Ectodermal cell (in vitro differentiated cells): ENCODE results near the gene SLF2.

ENCODE experiments used
- H3K27ac ChIP-seq: 2 replicates; pipeline ENCODE4 v1.7.0; 2013; ENCODE audit warnings: mild to moderate bottlenecking, low read depth, low read length; ENCODE audit not compliant: insufficient read depth, poor library complexity, severe bottlenecking
- H3K27me3 ChIP-seq: 2 replicates; pipeline ENCODE4 v1.7.0; 2013; ENCODE audit warnings: mild to moderate bottlenecking, low read length; ENCODE audit not compliant: insufficient read depth, control insufficient read depth, poor library complexity, severe bottlenecking
- H3K36me3 ChIP-seq: one replicate; pipeline ENCODE4 v1.7.0; 2013; ENCODE audit warnings: low read length; ENCODE audit not compliant: control insufficient read depth, insufficient read depth
- H3K4me1 ChIP-seq: one replicate; pipeline ENCODE4 v1.7.0; 2013; ENCODE audit warnings: low read length; ENCODE audit not compliant: control insufficient read depth, insufficient read depth
- H3K4me3 ChIP-seq: 2 replicates; pipeline ENCODE4 v1.7.0; 2013; ENCODE audit warnings: low read depth, low read length, control low read depth; ENCODE audit not compliant: insufficient read depth
- H3K9me3 ChIP-seq: 2 replicates; pipeline ENCODE4 v1.7.0; 2013; ENCODE audit warnings: mild to moderate bottlenecking, low read length, moderate library complexity; ENCODE audit not compliant: control insufficient read depth
- WGBS, 2 experiments: methylation state at CpG; one replicate each; pipeline ENCODE4 v1.1.7; 2013; ENCODE audit warnings: missing lambda C conversion rate in 2 of 2; 5-methylcytosine and 5-hydroxymethylcytosine counted together

Gene SLF2

GRCh38 chr10:100913470-100913865 is 705 bp downstream of the SLF2 start:
- Histone ChIP-seq H3K4me3 (peak overlapping the region; percentile 92), H3K27ac (no peak overlapping the region), H3K9me3 (no peaks in the 10 kb centered on the region), H3K36me3 (no peaks in the 10 kb centered on the region), H3K4me1 (peaks cover 21% of the 10 kb centered on the region), H3K27me3 (no peaks in the 10 kb centered on the region)
- 10 to 14% methylated on average over 10 of the region's 10 CpGs for WGBS, 2 experiments

- no peak overlapping the region for H3K27ac ChIP-seq
- 88 to 92% methylated on average over 2 to 3 of the region's 3 CpGs for WGBS, 2 experiments
- H3K4me1 ChIP-seq: peaks cover 6% of the 10 kb centered on the region
- H3K9me3 ChIP-seq: no peaks in the 10 kb centered on the region
- H3K27me3 ChIP-seq: no peaks in the 10 kb centered on the region
- no peaks in the 10 kb centered on the region for H3K36me3 ChIP-seq
- H3K4me3 ChIP-seq: no peak overlapping the region
Measured at GRCh38 chr10:100917071-100917470, 4.3 kb downstream of the SLF2 start.

GRCh38 chr10:100923580-100923979 is 10.8 kb downstream of the SLF2 start:
- Histone ChIP-seq H3K4me3 (no peak overlapping the region), H3K36me3 (peaks cover 7% of the 10 kb centered on the region), H3K9me3 (no peaks in the 10 kb centered on the region), H3K4me1 (no peaks in the 10 kb centered on the region), H3K27me3 (no peaks in the 10 kb centered on the region), H3K27ac (no peak overlapping the region)

- Histone ChIP-seq H3K27me3 (no peaks in the 10 kb centered on the region), H3K36me3 (peaks cover 17% of the 10 kb centered on the region), H3K27ac (no peak overlapping the region), H3K4me1 (no peaks in the 10 kb centered on the region), H3K9me3 (no peaks in the 10 kb centered on the region), H3K4me3 (no peak overlapping the region)
- WGBS, 2 experiments: 89 to 92% methylated on average over 3 to 5 of the region's 5 CpGs
Measured at GRCh38 chr10:100927266-100927665, 14.5 kb downstream of the SLF2 start.

- H3K4me1 ChIP-seq: no peaks in the 10 kb centered on the region
- no peaks in the 10 kb centered on the region for H3K9me3 ChIP-seq
- no peaks in the 10 kb centered on the region for H3K27me3 ChIP-seq
- no peak overlapping the region for H3K4me3 ChIP-seq
- no CpG with 5 or more reads among the region's 1 CpG for WGBS, 2 experiments
- H3K27ac ChIP-seq: no peak overlapping the region
- H3K36me3 ChIP-seq: peaks cover 24% of the 10 kb centered on the region
Measured at GRCh38 chr10:100928039-100928438, 15.3 kb downstream of the SLF2 start.

- peaks cover 18% of the 10 kb centered on the region for H3K36me3 ChIP-seq
Measured at GRCh38 chr10:100930368-100930767, 17.6 kb downstream of the SLF2 start.

GRCh38 chr10:100934084-100934659 is 21.4 kb downstream of the SLF2 start:
- Histone ChIP-seq H3K36me3 (peaks cover 32% of the 10 kb centered on the region), H3K9me3 (no peaks in the 10 kb centered on the region), H3K27me3 (no peaks in the 10 kb centered on the region), H3K4me3 (no peak overlapping the region), H3K4me1 (no peaks in the 10 kb centered on the region), H3K27ac (no peak overlapping the region)
- WGBS, 2 experiments: 97 to 98% methylated on average over 3 of the region's 3 CpGs

More at GRCh38 chr10:100930368-100930767, 17.6 kb downstream of the SLF2 start:
- no peak overlapping the region for H3K4me3 ChIP-seq
- H3K27ac ChIP-seq: no peak overlapping the region
- H3K27me3 ChIP-seq: no peaks in the 10 kb centered on the region
- H3K9me3 ChIP-seq: no peaks in the 10 kb centered on the region
- no peaks in the 10 kb centered on the region for H3K4me1 ChIP-seq

GRCh38 chr10:100939763-100940344 is 27.1 kb downstream of the SLF2 start:
- no peak overlapping the region for H3K27ac ChIP-seq
- H3K36me3 ChIP-seq: peaks cover 25% of the 10 kb centered on the region
- no peaks in the 10 kb centered on the region for H3K9me3 ChIP-seq
- H3K4me1 ChIP-seq: no peaks in the 10 kb centered on the region
- H3K27me3 ChIP-seq: no peaks in the 10 kb centered on the region
- H3K4me3 ChIP-seq: no peak overlapping the region

- 91 to 98% methylated on average over 3 of the region's 3 CpGs for WGBS, 2 experiments
- H3K27me3 ChIP-seq: no peaks in the 10 kb centered on the region
- H3K4me1 ChIP-seq: no peaks in the 10 kb centered on the region
- H3K36me3 ChIP-seq: peaks cover 32% of the 10 kb centered on the region
- H3K27ac ChIP-seq: no peak overlapping the region
- no peak overlapping the region for H3K4me3 ChIP-seq
- H3K9me3 ChIP-seq: no peaks in the 10 kb centered on the region
Measured at GRCh38 chr10:100942229-100942628, 29.5 kb downstream of the SLF2 start.

- Histone ChIP-seq H3K4me1 (no peaks in the 10 kb centered on the region), H3K27ac (no peak overlapping the region), H3K9me3 (no peaks in the 10 kb centered on the region), H3K4me3 (no peak overlapping the region), H3K36me3 (peaks cover 32% of the 10 kb centered on the region), H3K27me3 (no peaks in the 10 kb centered on the region)
Measured at GRCh38 chr10:100943508-100943907, 30.7 kb downstream of the SLF2 start.

- Histone ChIP-seq H3K27ac (no peak overlapping the region), H3K9me3 (no peaks in the 10 kb centered on the region), H3K36me3 (peaks cover 34% of the 10 kb centered on the region), H3K27me3 (no peaks in the 10 kb centered on the region), H3K4me3 (no peak overlapping the region), H3K4me1 (no peaks in the 10 kb centered on the region)
Measured at GRCh38 chr10:100945754-100946153, 33.0 kb downstream of the SLF2 start.
